ENCODE results near the gene YY1AP1. TPM values are rescaled to one million over a fixed set of nuclear protein-coding genes. Genes with fewer than 3 reads are reported as not detected.
"Not testable (repeated sequence)": the region's sequence is repeated elsewhere in the genome, so short reads cannot be mapped to it uniquely, and the experiment has no call there.

YY1AP1 gene
- total and polyA plus RNA-seq, 2 donors from 2014 or later = 33.4 to 67.1 TPM

DNA sequence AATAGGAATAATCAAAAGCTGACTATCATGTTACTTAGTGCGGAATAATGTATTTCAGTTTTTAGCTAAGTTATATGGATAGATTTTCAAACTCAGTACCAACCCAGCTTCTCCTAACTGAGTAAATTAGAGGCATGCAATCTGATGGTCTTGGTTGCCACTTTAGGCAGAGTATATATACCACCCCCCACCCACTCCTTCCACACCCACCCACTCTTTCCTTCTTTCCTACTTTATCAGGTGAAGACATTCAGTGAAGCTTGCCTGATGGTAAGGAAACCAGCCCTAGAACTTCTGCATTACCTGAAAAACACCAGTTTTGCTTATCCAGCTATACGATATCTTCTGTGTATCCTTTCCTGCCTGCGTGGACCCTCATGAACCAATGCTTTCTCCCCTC, 36.6 kb upstream of the YY1AP1 start:
- no peak for DNase-seq
- H3K9me3 ChIP-seq (ENCODE audit: control insufficient read depth in 2 of 3, insufficient read depth in 1 of 3, low read length in 3 of 3) = no peaks in the 10 kb centered on the region
- TF ChIP-seq, protein P1, sequence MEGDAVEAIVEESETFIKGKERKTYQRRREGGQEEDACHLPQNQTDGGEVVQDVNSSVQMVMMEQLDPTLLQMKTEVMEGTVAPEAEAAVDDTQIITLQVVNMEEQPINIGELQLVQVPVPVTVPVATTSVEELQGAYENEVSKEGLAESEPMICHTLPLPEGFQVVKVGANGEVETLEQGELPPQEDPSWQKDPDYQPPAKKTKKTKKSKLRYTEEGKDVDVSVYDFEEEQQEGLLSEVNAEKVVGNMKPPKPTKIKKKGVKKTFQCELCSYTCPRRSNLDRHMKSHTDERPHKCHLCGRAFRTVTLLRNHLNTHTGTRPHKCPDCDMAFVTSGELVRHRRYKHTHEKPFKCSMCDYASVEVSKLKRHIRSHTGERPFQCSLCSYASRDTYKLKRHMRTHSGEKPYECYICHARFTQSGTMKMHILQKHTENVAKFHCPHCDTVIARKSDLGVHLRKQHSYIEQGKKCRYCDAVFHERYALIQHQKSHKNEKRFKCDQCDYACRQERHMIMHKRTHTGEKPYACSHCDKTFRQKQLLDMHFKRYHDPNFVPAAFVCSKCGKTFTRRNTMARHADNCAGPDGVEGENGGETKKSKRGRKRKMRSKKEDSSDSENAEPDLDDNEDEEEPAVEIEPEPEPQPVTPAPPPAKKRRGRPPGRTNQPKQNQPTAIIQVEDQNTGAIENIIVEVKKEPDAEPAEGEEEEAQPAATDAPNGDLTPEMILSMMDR (IDR thresholded peaks at IDR 0.05; ENCODE audit: borderline replicate concordance, extremely low read depth, insufficient read depth) = no peak
- H3K9ac ChIP-seq (ENCODE audit: low read length in 3 of 3) = no peak overlapping the region
- no peak for FAIRE-seq
- H3K4me1 ChIP-seq (ENCODE audit: control insufficient read depth in 2 of 3, insufficient read depth in 2 of 3, low read depth in 1 of 3, low read length in 3 of 3) = no peaks in the 10 kb centered on the region
- peaks cover 2 to 7% (median 3%) of the 10 kb centered on the region in 3 donors for H3K36me3 ChIP-seq (ENCODE audit: control insufficient read depth in 2 of 3, insufficient read depth in 3 of 3, low read length in 3 of 3)
- no peak overlapping the region for H3K4me3 ChIP-seq (ENCODE audit: low read length in 3 of 3)
- intact Hi-C loops (cut with DNase I) = no loop called here
- no peaks in the 10 kb centered on the region for H3K27me3 ChIP-seq (ENCODE audit: control insufficient read depth, insufficient read depth, low read length)
- H3K27ac ChIP-seq (ENCODE audit: low read depth in 2 of 2, low read length in 2 of 2) = no peak overlapping the region

DNA sequence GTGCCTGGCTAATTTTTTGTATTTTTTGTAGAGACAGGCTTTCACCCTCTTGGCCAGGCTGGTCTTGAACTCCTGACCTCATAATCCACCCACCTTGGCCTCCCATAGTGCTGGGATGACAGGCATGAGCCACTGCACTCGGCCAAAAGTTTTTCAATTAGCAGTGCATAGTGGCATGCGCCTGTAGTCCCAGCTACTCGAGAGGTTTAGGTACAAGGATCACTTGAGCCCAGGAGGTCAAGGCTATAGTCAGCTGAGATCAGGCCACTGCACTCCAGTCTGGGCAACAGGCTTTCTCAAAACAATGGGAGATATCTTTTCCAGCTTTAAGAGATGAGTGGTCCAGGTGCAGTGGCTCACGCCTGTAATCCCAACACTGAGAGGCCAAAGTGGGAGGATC, 31.1 kb upstream of the YY1AP1 start:
- H3K36me3 ChIP-seq (ENCODE audit: control insufficient read depth in 2 of 3, insufficient read depth in 3 of 3, low read length in 3 of 3) = peaks cover 0 to 2% (median 0%) of the 10 kb centered on the region in 3 donors
- no peak overlapping the region for H3K9ac ChIP-seq (ENCODE audit: low read length in 3 of 3)
- TF ChIP-seq, protein P1 (IDR thresholded peaks at IDR 0.05; ENCODE audit: borderline replicate concordance, extremely low read depth, insufficient read depth) = no peak

DNA sequence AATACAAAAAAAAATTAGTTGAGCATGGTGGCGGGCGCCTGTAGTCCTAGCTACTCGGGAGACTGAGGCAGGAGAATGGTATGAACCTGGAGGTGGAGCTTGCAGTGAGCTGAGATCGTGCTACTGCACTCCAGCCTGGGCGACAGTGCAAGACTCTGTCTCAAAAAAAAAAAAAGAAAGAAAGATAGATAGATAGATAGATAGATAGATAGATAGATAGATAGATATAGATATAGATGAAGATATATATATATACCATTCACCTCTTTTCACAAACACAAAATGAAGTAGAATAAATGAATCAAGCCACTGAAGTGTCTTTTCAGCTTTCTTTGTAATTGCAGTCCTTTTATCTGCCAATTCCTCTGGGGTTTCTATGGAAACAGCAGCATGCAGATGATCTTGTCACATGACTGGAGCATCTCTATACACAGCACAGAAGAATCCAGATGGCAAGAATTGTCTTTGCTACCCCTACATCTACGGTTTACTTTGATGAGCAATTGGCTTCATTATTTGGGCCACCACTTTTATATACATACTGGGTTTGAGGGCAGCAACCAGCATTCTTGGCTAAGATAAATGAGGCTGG, 30.0 kb upstream of the YY1AP1 start:
- DNase-seq; H3K27ac ChIP-seq (ENCODE audit: low read depth in 2 of 2, low read length in 2 of 2); H3K9me3 ChIP-seq (ENCODE audit: control insufficient read depth in 2 of 3, insufficient read depth in 1 of 3, low read length in 3 of 3); intact Hi-C loops (cut with DNase I); H3K27me3 ChIP-seq (ENCODE audit: control insufficient read depth, insufficient read depth, low read length); FAIRE-seq; H3K36me3 ChIP-seq (ENCODE audit: control insufficient read depth in 2 of 3, insufficient read depth in 3 of 3, low read length in 3 of 3); H3K4me1 ChIP-seq (ENCODE audit: control insufficient read depth in 2 of 3, insufficient read depth in 2 of 3, low read depth in 1 of 3, low read length in 3 of 3); H3K9ac ChIP-seq (ENCODE audit: low read length in 3 of 3); H3K4me3 ChIP-seq (ENCODE audit: low read length in 3 of 3): not testable (repeated sequence)

More for the DNA sequence above, 31.1 kb upstream of the YY1AP1 start:
- Histone ChIP-seq H3K27ac (ENCODE audit: low read depth in 2 of 2, low read length in 2 of 2) (no peak overlapping the region), H3K9me3 (ENCODE audit: control insufficient read depth in 2 of 3, insufficient read depth in 1 of 3, low read length in 3 of 3) (no peaks in the 10 kb centered on the region), H3K4me3 (ENCODE audit: low read length in 3 of 3) (no peak overlapping the region), H3K4me1 (ENCODE audit: control insufficient read depth in 2 of 3, insufficient read depth in 2 of 3, low read depth in 1 of 3, low read length in 3 of 3) (no peaks in the 10 kb centered on the region), H3K27me3 (ENCODE audit: control insufficient read depth, insufficient read depth, low read length) (no peaks in the 10 kb centered on the region)
- FAIRE-seq = no peak
- intact Hi-C loops (cut with DNase I) = no loop called here
- no peak for DNase-seq

DNA sequence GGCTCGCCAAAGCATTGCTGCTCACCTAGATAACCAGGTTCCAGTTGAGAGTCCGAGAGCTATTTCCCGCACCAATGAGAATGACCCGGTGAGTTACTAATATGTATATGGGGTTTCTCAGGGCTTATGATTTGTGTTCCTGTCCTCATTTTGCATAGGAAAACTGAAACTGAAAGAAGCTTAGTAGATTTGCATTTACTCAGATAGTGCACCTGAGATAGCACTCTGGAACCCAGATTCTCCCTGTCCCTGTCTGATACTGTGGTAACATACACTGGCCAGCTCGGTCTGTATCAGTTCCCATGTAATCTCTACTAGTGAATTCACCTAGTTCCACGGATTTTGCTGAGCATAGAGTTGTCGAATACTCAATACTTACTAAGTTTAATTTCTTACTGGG, 28.5 kb upstream of the YY1AP1 start:
- intact Hi-C loops (cut with DNase I) = no loop called here
- no peak for FAIRE-seq
- TF ChIP-seq, protein P1 (IDR thresholded peaks at IDR 0.05; ENCODE audit: borderline replicate concordance, extremely low read depth, insufficient read depth) = no peak

More for the DNA sequence above, 28.5 kb upstream of the YY1AP1 start:
- Histone ChIP-seq H3K36me3 (ENCODE audit: control insufficient read depth in 2 of 3, insufficient read depth in 3 of 3, low read length in 3 of 3) (peaks cover 0 to 2% (median 0%) of the 10 kb centered on the region in 3 donors), H3K4me3 (ENCODE audit: low read length in 3 of 3) (no peak overlapping the region), H3K4me1 (ENCODE audit: control insufficient read depth in 2 of 3, insufficient read depth in 2 of 3, low read depth in 1 of 3, low read length in 3 of 3) (no peaks in the 10 kb centered on the region), H3K27me3 (ENCODE audit: control insufficient read depth, insufficient read depth, low read length) (no peaks in the 10 kb centered on the region), H3K9ac (ENCODE audit: low read length in 3 of 3) (no peak overlapping the region), H3K9me3 (ENCODE audit: control insufficient read depth in 2 of 3, insufficient read depth in 1 of 3, low read length in 3 of 3) (no peaks in the 10 kb centered on the region), H3K27ac (ENCODE audit: low read depth in 2 of 2, low read length in 2 of 2) (no peak overlapping the region)
- DNase-seq = no peak

All from kidney (tissue), 14 donors.